Breast epithelium (tissue), 3 donors: ENCODE results near the gene GAD2.

Experiments used
- CTCF ChIP-seq, 3 donors: fragments of 450-650 bp; IDR thresholded peaks; one replicate each; pipeline ENCODE4 v1.5.1; 2016 to 2017; ENCODE audit warnings: antibody characterized with exemption in 3 of 3, mild to moderate bottlenecking in 3 of 3, moderate library complexity in 3 of 3
- POLR2A ChIP-seq: fragments of 450-650 bp; IDR thresholded peaks from one replicate; pipeline ENCODE4 v1.6.1; 2016; ENCODE audit warnings: antibody characterized with exemption, mild to moderate bottlenecking, moderate library complexity

GRCh38 chr10:26214551-26215395 is 1.8 kb upstream of the GAD2 start:
- no peak for TF ChIP-seq CTCF (IDR thresholded peaks at IDR 0.05)
- no peak for TF ChIP-seq POLR2A
